A673 (cell line): ENCODE results near the gene UBE2R2. TPM values are rescaled to one million over a fixed set of nuclear protein-coding genes. Genes with fewer than 3 reads are reported as not detected.

Source experiments
- BruUV-seq: library from RNA; stranded (reverse); fragments of 400-500 nt; replicated peaks from 2 replicates; lab custom pipeline; 2021; lab: Mats Ljungman, UMichigan
- CTCF ChIA-PET: fragments of 300-600 bp; sonication (Branson Sonifier 250); formaldehyde crosslinking; loops from one replicate; lab custom pipeline; 2022; ENCODE audit warnings: antibody characterized with exemption; lab: Charles Lee
- POLR2A ChIA-PET: fragments of 300-600 bp; sonication (Branson Sonifier 250); formaldehyde crosslinking; loops from one replicate; lab custom pipeline; 2022; ENCODE audit warnings: antibody characterized with exemption; ENCODE audit not compliant: low non-redundant PET; lab: Charles Lee
- DNase-seq: peaks from one replicate; pipeline ENCODE4 v3.0.0-alpha.2; 2015; ENCODE audit warnings: low spot score
- H3K27ac ChIP-seq: fragments of 200-600 bp; sonication (generic); 2 replicates; pipeline ENCODE4 v1.5.1; 2016; ENCODE audit warnings: mixed run types, low read depth, mild to moderate bottlenecking, mixed read lengths, antibody characterized with exemption, low read length; ENCODE audit not compliant: poor library complexity, severe bottlenecking
- H3K27me3 ChIP-seq: fragments of 200-600 bp; sonication (generic); replicated peaks from 2 replicates; pipeline ENCODE4 v1.6.1; 2017; ENCODE audit warnings: mixed run types, low read depth, mild to moderate bottlenecking, mixed read lengths, antibody characterized with exemption, low read length; ENCODE audit not compliant: insufficient read depth, poor library complexity
- H3K36me3 ChIP-seq: fragments of 200-600 bp; sonication (generic); 2 replicates; pipeline ENCODE4 v1.6.1; 2016; ENCODE audit warnings: mixed run types, mild to moderate bottlenecking, mixed read lengths, antibody characterized with exemption, low read length; ENCODE audit not compliant: insufficient read depth, poor library complexity, severe bottlenecking
- H3K4me1 ChIP-seq: fragments of 200-600 bp; sonication (generic); 2 replicates; pipeline ENCODE4 v1.6.1; 2017; ENCODE audit warnings: mixed run types, mild to moderate bottlenecking, mixed read lengths, antibody characterized with exemption, low read length; ENCODE audit not compliant: insufficient read depth, poor library complexity, severe bottlenecking
- H3K4me3 ChIP-seq: fragments of 200-600 bp; sonication (generic); 2 replicates; pipeline ENCODE4 v1.5.1; 2016; ENCODE audit warnings: low read depth, mixed run types, mild to moderate bottlenecking, mixed read lengths, low read length; ENCODE audit not compliant: poor library complexity, severe bottlenecking
- H3K9me3 ChIP-seq: fragments of 200-600 bp; sonication (generic); 2 replicates; pipeline ENCODE4 v1.6.1; 2016; ENCODE audit warnings: mixed run types, low read depth, mild to moderate bottlenecking, mixed read lengths, antibody characterized with exemption, low read length; ENCODE audit not compliant: poor library complexity, severe bottlenecking
- EZH2 ChIP-seq: fragments of 200-600 bp; sonication (generic); IDR thresholded peaks from 2 replicates; pipeline ENCODE4 v1.6.1; 2017; ENCODE audit warnings: borderline replicate concordance, low read depth, mild to moderate bottlenecking, mixed read lengths, antibody characterized with exemption, low read length; ENCODE audit not compliant: poor library complexity, severe bottlenecking
- intact Hi-C: fragments of 100-400 bp; cut with micrococcal nuclease; formaldehyde crosslinking; loops from one replicate; pipeline ENCODE4 v1.10.0; 2022; ENCODE audit not compliant: unreplicated experiment
- total RNA-seq: library from RNA; stranded (reverse); gene quantifications from 2 replicates; pipeline ENCODE4 v1.2.3, GENCODE V29; 2021
- TF ChIP-seq, protein P1 (sequence below): fragments of 300-800, 200-600 bp; sonication (generic); conservative IDR thresholded peaks from 2 replicates; pipeline ENCODE4 v1.5.1; 2017; ENCODE audit warnings: low read depth, mild to moderate bottlenecking, antibody characterized with exemption, low read length, moderate library complexity, mixed read lengths

Gene UBE2R2
- total RNA-seq, 1 experiment from 2014 or later, result 49.2 TPM

DNA sequence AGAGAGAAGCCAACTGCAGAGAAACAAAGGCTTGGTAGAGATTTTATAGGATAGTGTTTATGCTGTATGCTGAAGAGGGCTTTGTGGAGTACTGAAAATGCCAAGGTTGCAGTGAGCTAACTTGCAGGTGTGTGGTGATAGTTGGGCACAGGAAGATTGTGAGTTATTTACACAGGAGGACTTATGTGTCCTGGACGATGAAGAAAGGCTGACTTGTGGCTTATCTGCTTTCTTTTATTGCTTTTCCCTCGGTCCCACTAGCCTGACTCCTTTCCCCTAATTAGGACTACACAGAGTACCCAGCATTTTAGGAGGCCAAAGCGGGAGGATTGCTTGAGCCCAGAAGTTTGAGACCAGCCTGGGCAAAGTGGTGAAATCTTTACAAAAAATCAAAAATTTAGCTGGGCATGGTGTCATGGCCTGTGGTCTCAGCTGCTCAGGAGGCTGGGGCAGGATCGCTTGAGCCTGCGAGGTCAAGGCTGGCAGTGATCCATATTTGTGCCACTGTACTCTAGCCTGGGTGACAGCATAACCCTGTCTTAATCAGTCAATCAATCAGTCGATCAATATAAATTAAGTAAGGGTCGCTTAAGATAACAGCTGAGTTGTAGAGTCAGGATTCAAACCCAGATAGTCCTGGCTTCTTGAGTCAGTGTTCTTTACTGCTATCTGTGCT, 61.9 kb downstream of the UBE2R2 start:
- H3K4me1 ChIP-seq, result peaks cover 16% of the 10 kb centered on the region
- POLR2A ChIA-PET, result no interaction called here
- no peak for TF ChIP-seq EZH2
- TF ChIP-seq, protein P1, sequence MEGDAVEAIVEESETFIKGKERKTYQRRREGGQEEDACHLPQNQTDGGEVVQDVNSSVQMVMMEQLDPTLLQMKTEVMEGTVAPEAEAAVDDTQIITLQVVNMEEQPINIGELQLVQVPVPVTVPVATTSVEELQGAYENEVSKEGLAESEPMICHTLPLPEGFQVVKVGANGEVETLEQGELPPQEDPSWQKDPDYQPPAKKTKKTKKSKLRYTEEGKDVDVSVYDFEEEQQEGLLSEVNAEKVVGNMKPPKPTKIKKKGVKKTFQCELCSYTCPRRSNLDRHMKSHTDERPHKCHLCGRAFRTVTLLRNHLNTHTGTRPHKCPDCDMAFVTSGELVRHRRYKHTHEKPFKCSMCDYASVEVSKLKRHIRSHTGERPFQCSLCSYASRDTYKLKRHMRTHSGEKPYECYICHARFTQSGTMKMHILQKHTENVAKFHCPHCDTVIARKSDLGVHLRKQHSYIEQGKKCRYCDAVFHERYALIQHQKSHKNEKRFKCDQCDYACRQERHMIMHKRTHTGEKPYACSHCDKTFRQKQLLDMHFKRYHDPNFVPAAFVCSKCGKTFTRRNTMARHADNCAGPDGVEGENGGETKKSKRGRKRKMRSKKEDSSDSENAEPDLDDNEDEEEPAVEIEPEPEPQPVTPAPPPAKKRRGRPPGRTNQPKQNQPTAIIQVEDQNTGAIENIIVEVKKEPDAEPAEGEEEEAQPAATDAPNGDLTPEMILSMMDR, result no peak
- H3K36me3 ChIP-seq, result no peaks in the 10 kb centered on the region
- intact Hi-C loops, result no loop called here
- CTCF ChIA-PET, result no interaction called here
- no peak overlapping the region for H3K4me3 ChIP-seq
- no TSS peak for BruUV-seq
- peak overlapping the region; percentile 37 for H3K27ac ChIP-seq
- no peaks in the 10 kb centered on the region for H3K27me3 ChIP-seq
- no peak for DNase-seq
- no peaks in the 10 kb centered on the region for H3K9me3 ChIP-seq

GRCh38 chr9:33880211-33881089, 63.5 kb downstream of the UBE2R2 start:
- TF ChIP-seq, protein P1, result no peak
- no peak for TF ChIP-seq EZH2
- no TSS peak for BruUV-seq
- intact Hi-C loops, result no loop called here
- Histone ChIP-seq H3K27ac (peak overlapping the region; percentile 15), H3K4me3 (no peak overlapping the region), H3K36me3 (no peaks in the 10 kb centered on the region), H3K4me1 (peaks cover 31% of the 10 kb centered on the region), H3K9me3 (no peaks in the 10 kb centered on the region), H3K27me3 (no peaks in the 10 kb centered on the region)
- DNase-seq, result peak; percentile 49
- ChIA-PET CTCF (interaction anchor here (0.6 kb wide), 1 partner anchor 66 kb away, joined by 3 read pairs; no protein-coding TSS in a partner anchor), POLR2A (no interaction called here)

DNA sequence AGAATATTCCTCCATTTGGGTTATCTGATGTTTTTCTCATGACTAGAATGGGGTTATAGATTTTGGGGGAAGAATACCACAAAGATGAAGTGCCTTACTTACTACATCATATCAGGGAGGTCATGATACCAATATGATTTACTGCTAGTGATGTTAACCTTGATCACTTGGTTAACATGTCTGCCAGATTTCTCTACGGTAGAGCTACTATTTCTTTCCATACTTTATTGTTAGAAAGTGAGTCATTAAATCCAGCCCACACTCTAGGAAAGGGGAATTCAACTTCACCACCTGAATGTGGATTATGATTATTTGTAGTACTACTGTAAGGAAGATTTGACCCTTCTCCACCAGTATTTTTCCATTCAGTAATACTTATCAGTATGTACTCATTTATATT, 64.7 kb downstream of the UBE2R2 start:
- TF ChIP-seq, protein P1, result no peak
- no peak for DNase-seq
- POLR2A ChIA-PET, result no interaction called here
- intact Hi-C loops, result no loop called here
- CTCF ChIA-PET, result no interaction called here
- Histone ChIP-seq H3K4me1 (peaks cover 37% of the 10 kb centered on the region), H3K27ac (no peak overlapping the region), H3K36me3 (no peaks in the 10 kb centered on the region), H3K9me3 (no peaks in the 10 kb centered on the region), H3K4me3 (no peak overlapping the region), H3K27me3 (no peaks in the 10 kb centered on the region)
- BruUV-seq, result no TSS peak
